H9 (cell line): ENCODE data around the gene C1orf115. TPM values are rescaled to one million over a fixed set of nuclear protein-coding genes. Genes with fewer than 3 reads are reported as not detected.

ENCODE experiments used
- DNase-seq: peaks from one replicate; pipeline ENCODE4 v3.0.0-alpha.2; 2017
- H2AFZ ChIP-seq: one replicate; pipeline ENCODE4 v1.6.1; 2013; ENCODE audit warnings: mild to moderate bottlenecking, low read length, control low read depth, moderate library complexity
- H2AK5ac ChIP-seq: 2 replicates; pipeline ENCODE4 v1.6.1; 2013; ENCODE audit warnings: low read length, control low read depth, mixed read lengths; ENCODE audit not compliant: insufficient read length
- H2BK120ac ChIP-seq: one replicate; pipeline ENCODE4 v1.6.1; 2013; ENCODE audit warnings: low read depth, mild to moderate bottlenecking, low read length, control low read depth, inconsistent platforms; ENCODE audit not compliant: poor library complexity, severe bottlenecking
- H2BK12ac ChIP-seq: 2 replicates; pipeline ENCODE4 v1.6.1; 2013; ENCODE audit warnings: low read length, control low read depth, mixed read lengths, low read depth; ENCODE audit not compliant: insufficient read length
- H2BK15ac ChIP-seq: 2 replicates; pipeline ENCODE4 v1.6.1; 2013; ENCODE audit warnings: low read depth, low read length, control low read depth
- H2BK20ac ChIP-seq: one replicate; pipeline ENCODE4 v1.6.1; 2013; ENCODE audit warnings: low read depth, mild to moderate bottlenecking, low read length, control low read depth, inconsistent platforms; ENCODE audit not compliant: poor library complexity, severe bottlenecking
- H2BK5ac ChIP-seq: 2 replicates; pipeline ENCODE4 v1.6.1; 2013; ENCODE audit warnings: low read length, control low read depth, mixed read lengths; ENCODE audit not compliant: insufficient read length
- H3K14ac ChIP-seq: 2 replicates; pipeline ENCODE4 v1.6.1; 2013; ENCODE audit warnings: low read length, control low read depth; ENCODE audit not compliant: insufficient read depth
- H3K18ac ChIP-seq: 2 replicates; pipeline ENCODE4 v1.6.1; 2013; ENCODE audit warnings: low read depth, mild to moderate bottlenecking, mixed read lengths, low read length, control low read depth; ENCODE audit not compliant: insufficient read length
- H3K23ac ChIP-seq: 2 replicates; pipeline ENCODE4 v1.6.1; 2013; ENCODE audit warnings: low read length, control low read depth, mixed read lengths, low read depth; ENCODE audit not compliant: insufficient read length
- H3K23me2 ChIP-seq: 2 replicates; pipeline ENCODE4 v1.6.1; 2013; ENCODE audit warnings: low read depth, mild to moderate bottlenecking, mixed read lengths, low read length, control low read depth; ENCODE audit not compliant: insufficient read length, poor library complexity, severe bottlenecking
- H3K27ac ChIP-seq: 2 replicates; pipeline ENCODE4 v1.5.1; 2013; ENCODE audit warnings: low read length, control low read depth, mixed read lengths, low read depth; ENCODE audit not compliant: insufficient read length
- H3K27me3 ChIP-seq: 2 replicates; pipeline ENCODE4 v1.6.1; 2013; ENCODE audit warnings: low read length, control low read depth, inconsistent platforms; ENCODE audit not compliant: insufficient read depth
- H3K4ac ChIP-seq: 2 replicates; pipeline ENCODE4 v1.6.1; 2013; ENCODE audit warnings: low read depth, mild to moderate bottlenecking, control low read depth, inconsistent platforms, low read length, moderate library complexity
- H3K4me1 ChIP-seq: 2 replicates; pipeline ENCODE4 v1.6.1; 2013; ENCODE audit warnings: low read length, control low read depth, inconsistent platforms; ENCODE audit not compliant: insufficient read depth
- H3K4me2 ChIP-seq: 2 replicates; pipeline ENCODE4 v1.6.1; 2013; ENCODE audit warnings: low read length, control low read depth, mixed read lengths; ENCODE audit not compliant: insufficient read length, insufficient read depth
- H3K56ac ChIP-seq: 2 replicates; pipeline ENCODE4 v1.6.1; 2013; ENCODE audit warnings: low read depth, mild to moderate bottlenecking, mixed read lengths, low read length, control low read depth; ENCODE audit not compliant: insufficient read length
- H3K79me1 ChIP-seq: 2 replicates; pipeline ENCODE4 v1.6.1; 2013; ENCODE audit warnings: low read depth, mild to moderate bottlenecking, moderate library complexity, low read length, control low read depth, inconsistent platforms; ENCODE audit not compliant: insufficient read depth, poor library complexity, severe bottlenecking
- H3K79me2 ChIP-seq: 2 replicates; pipeline ENCODE4 v1.6.1; 2013; ENCODE audit warnings: low read length, control low read depth, inconsistent platforms; ENCODE audit not compliant: insufficient read depth
- H3K9ac ChIP-seq: 2 replicates; pipeline ENCODE4 v1.6.1; 2013; ENCODE audit warnings: low read length, control low read depth, mixed read lengths; ENCODE audit not compliant: insufficient read length; ENCODE audit errors: extremely low read depth
- H3K9me3 ChIP-seq: one replicate; pipeline ENCODE4 v1.6.1; 2013; ENCODE audit warnings: low read depth, low read length, inconsistent platforms; ENCODE audit not compliant: control insufficient read depth
- H3T11ph ChIP-seq: one replicate; pipeline ENCODE4 v1.6.1; 2013; ENCODE audit warnings: mild to moderate bottlenecking, low read length, control low read depth, inconsistent platforms
- H4K20me1 ChIP-seq: one replicate; pipeline ENCODE4 v1.6.1; 2013; ENCODE audit not compliant: control insufficient read depth, insufficient read length, insufficient read depth
- H4K5ac ChIP-seq: 2 replicates; pipeline ENCODE4 v1.6.1; 2013; ENCODE audit warnings: low read depth, mild to moderate bottlenecking, mixed read lengths, low read length, control low read depth; ENCODE audit not compliant: insufficient read length
- H4K8ac ChIP-seq: replicated peaks from 2 replicates; pipeline ENCODE4 v1.6.1; 2013; ENCODE audit warnings: low read length, control low read depth, mixed read lengths, low read depth; ENCODE audit not compliant: insufficient read length
- H4K91ac ChIP-seq: 2 replicates; pipeline ENCODE4 v1.6.1; 2013; ENCODE audit warnings: low read depth, mild to moderate bottlenecking, moderate library complexity, mixed read lengths, low read length, control low read depth; ENCODE audit not compliant: insufficient read length
- H3K27ac Mint-ChIP-seq, 3 experiments: 2 replicates in 2 of 3; 3 replicates in 1 of 3; pipeline ENCODE4 v1.8.0; 2020 to 2021; ENCODE audit warnings: mixed read lengths in 3 of 3, mild to moderate bottlenecking in 1 of 3, moderate library complexity in 1 of 3
- H3K27me3 Mint-ChIP-seq: 2 replicates; pipeline ENCODE4 v1.8.0; 2021; ENCODE audit warnings: low read depth, mild to moderate bottlenecking, moderate library complexity, mixed read lengths
- H3K36me3 Mint-ChIP-seq, 3 experiments: 2 replicates in 2 of 3; 3 replicates in 1 of 3; pipeline ENCODE4 v1.8.0; 2020 to 2021; ENCODE audit warnings: low read depth in 3 of 3, mixed read lengths in 3 of 3; ENCODE audit not compliant: insufficient read depth in 1 of 3
- H3K4me1 Mint-ChIP-seq, 2 experiments: 2 replicates each; pipeline ENCODE4 v1.8.0; 2020; ENCODE audit warnings: mixed read lengths in 2 of 2
- H3K4me3 Mint-ChIP-seq, 2 experiments: 2 replicates in 1 of 2; 3 replicates in 1 of 2; pipeline ENCODE4 v1.8.0; 2020 to 2021; ENCODE audit warnings: mild to moderate bottlenecking in 2 of 2, mixed read lengths in 2 of 2, moderate library complexity in 1 of 2
- H3K9me3 Mint-ChIP-seq, 2 experiments: 2 replicates in 1 of 2; 3 replicates in 1 of 2; pipeline ENCODE4 v1.8.0; 2020; ENCODE audit warnings: mild to moderate bottlenecking in 2 of 2, mixed read lengths in 2 of 2, moderate library complexity in 1 of 2
- WGBS: extraction: QIAGEN DNeasy Blood & Tissue Kit; methylation state at CpG from one replicate; pipeline ENCODE4 v1.1.7; 2013; ENCODE audit warnings: missing lambda C conversion rate, low lambda C conversion rate, mixed read lengths; ENCODE audit not compliant: insufficient read length; ENCODE audit errors: extremely low coverage; 5-methylcytosine and 5-hydroxymethylcytosine counted together
- total RNA-seq: library from RNA; stranded (reverse); gene quantifications from 2 replicates; pipeline ENCODE4 v1.2.1, GENCODE V29; 2021
- TF ChIP-seq, protein P1 (sequence below): fragments of 200-600 bp; sonication (generic); conservative IDR thresholded peaks from 3 replicates; pipeline ENCODE4 v1.8.0; 2021; ENCODE audit warnings: antibody characterized with exemption, mild to moderate bottlenecking

C1orf115 gene
- total RNA-seq, 1 experiment from 2014 or later: 6.0 TPM

DNA sequence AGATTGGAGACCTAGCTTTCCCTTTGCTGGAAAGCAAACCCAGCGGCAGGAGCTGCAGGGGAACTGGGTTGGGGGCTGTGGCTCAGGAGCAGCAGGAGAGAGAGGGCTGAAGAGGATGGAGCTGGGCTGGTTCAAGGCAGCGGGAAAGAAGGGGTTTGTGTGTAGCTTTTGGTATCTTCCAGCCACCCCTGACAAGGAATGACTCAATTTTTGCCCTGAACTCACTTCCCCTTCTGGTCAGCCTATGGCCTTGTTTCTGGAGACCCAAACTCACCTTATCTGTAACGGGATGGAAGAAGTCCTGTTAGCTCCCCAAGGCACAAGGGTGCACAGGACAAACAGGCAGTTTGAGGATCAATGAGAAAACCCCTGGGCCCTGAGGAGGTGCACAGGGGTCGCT lies 13.1 kb downstream of the C1orf115 start:
- Histone ChIP-seq H3K23ac (no peak overlapping the region), H3K79me2 (no peaks in the 10 kb centered on the region), H4K8ac (no peak overlapping the region), H3K18ac (no peak overlapping the region), H4K20me1 (no peaks in the 10 kb centered on the region), H3K4me1 (no peaks in the 10 kb centered on the region), H2AFZ (no peak overlapping the region), H3T11ph (no peak overlapping the region), H2BK15ac (no peak overlapping the region), H4K91ac (no peak overlapping the region), H2BK5ac (no peak overlapping the region), H3K27me3 (no peaks in the 10 kb centered on the region), H3K79me1 (no peaks in the 10 kb centered on the region), H3K23me2 (no peaks in the 10 kb centered on the region), H2BK12ac (no peak overlapping the region), H2BK120ac (no peak overlapping the region), H2BK20ac (no peak overlapping the region), H3K56ac (no peak overlapping the region), H3K14ac (no peak overlapping the region), H3K9me3 (no peaks in the 10 kb centered on the region), H3K27ac (no peak overlapping the region), H3K4me2 (no peak overlapping the region), H3K9ac (no peak overlapping the region), H4K5ac (no peak overlapping the region), H3K4ac (no peak overlapping the region), H2AK5ac (no peak overlapping the region)
- peak overlapping the region in 1 of 3 experiments; percentile 33; a peak in 1 of 7 replicates for H3K27ac Mint-ChIP-seq
- no peak overlapping the region for H3K4me3 Mint-ChIP-seq
- no CpG with 5 or more reads among the region's 4 CpGs for WGBS
- no peak for DNase-seq
- no peaks in the 10 kb centered on the region for H3K9me3 Mint-ChIP-seq
- peaks cover 32 to 36% of the 10 kb centered on the region in 2 experiments for H3K4me1 Mint-ChIP-seq
- no peaks in the 10 kb centered on the region for H3K36me3 Mint-ChIP-seq
- peaks cover 2% of the 10 kb centered on the region; the same call in 1 of the 2 replicates for H3K27me3 Mint-ChIP-seq
- TF ChIP-seq, protein P1, sequence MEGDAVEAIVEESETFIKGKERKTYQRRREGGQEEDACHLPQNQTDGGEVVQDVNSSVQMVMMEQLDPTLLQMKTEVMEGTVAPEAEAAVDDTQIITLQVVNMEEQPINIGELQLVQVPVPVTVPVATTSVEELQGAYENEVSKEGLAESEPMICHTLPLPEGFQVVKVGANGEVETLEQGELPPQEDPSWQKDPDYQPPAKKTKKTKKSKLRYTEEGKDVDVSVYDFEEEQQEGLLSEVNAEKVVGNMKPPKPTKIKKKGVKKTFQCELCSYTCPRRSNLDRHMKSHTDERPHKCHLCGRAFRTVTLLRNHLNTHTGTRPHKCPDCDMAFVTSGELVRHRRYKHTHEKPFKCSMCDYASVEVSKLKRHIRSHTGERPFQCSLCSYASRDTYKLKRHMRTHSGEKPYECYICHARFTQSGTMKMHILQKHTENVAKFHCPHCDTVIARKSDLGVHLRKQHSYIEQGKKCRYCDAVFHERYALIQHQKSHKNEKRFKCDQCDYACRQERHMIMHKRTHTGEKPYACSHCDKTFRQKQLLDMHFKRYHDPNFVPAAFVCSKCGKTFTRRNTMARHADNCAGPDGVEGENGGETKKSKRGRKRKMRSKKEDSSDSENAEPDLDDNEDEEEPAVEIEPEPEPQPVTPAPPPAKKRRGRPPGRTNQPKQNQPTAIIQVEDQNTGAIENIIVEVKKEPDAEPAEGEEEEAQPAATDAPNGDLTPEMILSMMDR: no peak
